HepG2 (cell line): ENCODE data around the gene DUSP7.

Experiments used
- CEBPB ChIP-seq: IDR thresholded peaks from 2 replicates; pipeline ENCODE4 v1.6.1; 2011; ENCODE audit warnings: low read depth, low read length, improper control_type of control experiment, borderline replicate concordance
- CREB1 ChIP-seq, 2 experiments: fragments of 450-650 bp in 1 of 2; IDR thresholded peaks; 2 replicates each; pipeline ENCODE4 v1.6.1; 2016 to 2017; ENCODE audit warnings: control low read depth in 1 of 2, mild to moderate bottlenecking in 1 of 2, missing compliant biosample characterization in 1 of 2, missing genetic modification characterization in 1 of 2
- CREM ChIP-seq, 2 experiments: sonication (generic) in 1 of 2; formaldehyde crosslinking in 1 of 2; IDR thresholded peaks; 2 replicates each; pipeline versions ENCODE4 v1.4.0 to v1.6.1; 2016 to 2020; ENCODE audit warnings: antibody characterized with exemption in 1 of 2, mild to moderate bottlenecking in 1 of 2, missing genetic modification reagents in 1 of 2
- CTCF ChIP-seq: sonication (generic); formaldehyde crosslinking; IDR thresholded peaks from 2 replicates; pipeline ENCODE4 v1.5.0; 2020; ENCODE audit warnings: mild to moderate bottlenecking, missing genetic modification reagents, moderate library complexity
- FOXP1 ChIP-seq, 2 experiments: fragments of 450-650 bp in 1 of 2; IDR thresholded peaks; 2 replicates each; pipeline ENCODE4 v1.6.1; 2017 to 2018; ENCODE audit warnings: antibody characterized with exemption in 1 of 2
- KDM1A ChIP-seq: IDR thresholded peaks from 2 replicates; pipeline ENCODE4 v1.6.1; 2016; ENCODE audit warnings: missing compliant biosample characterization
- POLR2AphosphoS5 ChIP-seq: IDR thresholded peaks from 2 replicates; pipeline ENCODE4 v1.6.1; 2012; ENCODE audit warnings: low read depth, low read length
- RBAK ChIP-seq: sonication (generic); formaldehyde crosslinking; IDR thresholded peaks from 2 replicates; pipeline ENCODE4 v1.5.1; 2020; ENCODE audit warnings: mild to moderate bottlenecking, missing genetic modification reagents
- SCMH1 ChIP-seq: sonication (generic); formaldehyde crosslinking; IDR thresholded peaks from 2 replicates; pipeline ENCODE4 v1.9.0; 2021; ENCODE audit warnings: missing genetic modification reagents, mild to moderate bottlenecking, borderline replicate concordance
- ZBTB26 ChIP-seq: IDR thresholded peaks from 2 replicates; pipeline ENCODE4 v1.6.1; 2016; ENCODE audit warnings: missing compliant biosample characterization, missing genetic modification reagents, borderline replicate concordance
- ZNF274 ChIP-seq: sonication (generic); formaldehyde crosslinking; IDR thresholded peaks from 2 replicates; pipeline ENCODE4 v1.5.1; 2020; ENCODE audit warnings: mild to moderate bottlenecking, missing genetic modification reagents
- ZNF770 ChIP-seq: sonication (generic); formaldehyde crosslinking; IDR thresholded peaks from 2 replicates; pipeline ENCODE4 v1.5.0; 2020; ENCODE audit warnings: mild to moderate bottlenecking, missing genetic modification reagents

- no peak for TF ChIP-seq CREB1 (IDR thresholded peaks at IDR 0.05)
- TF ChIP-seq CREB1 (CRISPR knock-in tag; IDR thresholded peaks at IDR 0.05): no peak
- no peak for TF ChIP-seq CTCF (CRISPR knock-in tag)
- no peak for TF ChIP-seq SCMH1 (CRISPR knock-in tag)
- TF ChIP-seq FOXP1 (IDR thresholded peaks at IDR 0.05): no peak
- TF ChIP-seq FOXP1 (CRISPR knock-in tag; IDR thresholded peaks at IDR 0.05): no peak
- TF ChIP-seq CREM (IDR thresholded peaks at IDR 0.05): no peak
- TF ChIP-seq CREM (CRISPR knock-in tag; IDR thresholded peaks at IDR 0.05): no peak
- TF ChIP-seq POLR2AphosphoS5: no peak
- TF ChIP-seq KDM1A: no peak
- TF ChIP-seq ZNF274 (CRISPR knock-in tag): no peak
- TF ChIP-seq ZBTB26 (CRISPR knock-in tag): no peak
- no peak for TF ChIP-seq CEBPB
- TF ChIP-seq RBAK (CRISPR knock-in tag): no peak
- no peak for TF ChIP-seq ZNF770 (CRISPR knock-in tag)
These were observed 33.9 kb downstream of the DUSP7 start for GRCh38 chr3:52022323-52023100.
